ENCODE results near the gene HES4. TPM values are rescaled to one million over a fixed set of nuclear protein-coding genes. Genes with fewer than 3 reads are reported as not detected.

HES4 gene
- total RNA-seq, 1 donor from 2014 or later = 15.1 TPM

Small RNA genes lying within 50 kb of the gene (small RNA-seq; reads per million reads assigned to genes)
- not detected for gene AL645608.3

Other genes with a start within 250 kb of the HES4 start
- gene SAMD11, start 76.2 kb downstream of the HES4 start, total RNA-seq = 0.16 TPM
- gene NOC2L, start 40.8 kb downstream of the HES4 start, total RNA-seq = 52.7 TPM
- 6.1 TPM for gene KLHL17, start 39.5 kb downstream of the HES4 start, total RNA-seq
- gene PLEKHN1, start 33.6 kb downstream of the HES4 start, total RNA-seq = not detected
- gene PERM1, start 18.0 kb downstream of the HES4 start, total RNA-seq = 0.47 TPM
- gene ISG15, start 13.4 kb upstream of the HES4 start, total RNA-seq = 15.0 TPM
- 71.9 TPM for gene AGRN, start 20.0 kb upstream of the HES4 start, total RNA-seq
- not detected for gene RNF223, start 74.2 kb upstream of the HES4 start, total RNA-seq
- 5.5 TPM for gene C1orf159, start 116.0 kb upstream of the HES4 start, total RNA-seq
- not detected for gene TTLL10, start 173.8 kb upstream of the HES4 start, total RNA-seq
- not detected for gene TNFRSF18, start 206.5 kb upstream of the HES4 start, total RNA-seq
- not detected for gene TNFRSF4, start 214.1 kb upstream of the HES4 start, total RNA-seq
- gene SDF4, start 231.9 kb upstream of the HES4 start, total RNA-seq = 18.4 TPM
- gene B3GALT6, start 232.1 kb upstream of the HES4 start, total RNA-seq = 27.1 TPM
- gene C1QTNF12, start 246.6 kb upstream of the HES4 start, total RNA-seq = not detected